Measurements from ENCODE around the gene SLC4A7.

DNA sequence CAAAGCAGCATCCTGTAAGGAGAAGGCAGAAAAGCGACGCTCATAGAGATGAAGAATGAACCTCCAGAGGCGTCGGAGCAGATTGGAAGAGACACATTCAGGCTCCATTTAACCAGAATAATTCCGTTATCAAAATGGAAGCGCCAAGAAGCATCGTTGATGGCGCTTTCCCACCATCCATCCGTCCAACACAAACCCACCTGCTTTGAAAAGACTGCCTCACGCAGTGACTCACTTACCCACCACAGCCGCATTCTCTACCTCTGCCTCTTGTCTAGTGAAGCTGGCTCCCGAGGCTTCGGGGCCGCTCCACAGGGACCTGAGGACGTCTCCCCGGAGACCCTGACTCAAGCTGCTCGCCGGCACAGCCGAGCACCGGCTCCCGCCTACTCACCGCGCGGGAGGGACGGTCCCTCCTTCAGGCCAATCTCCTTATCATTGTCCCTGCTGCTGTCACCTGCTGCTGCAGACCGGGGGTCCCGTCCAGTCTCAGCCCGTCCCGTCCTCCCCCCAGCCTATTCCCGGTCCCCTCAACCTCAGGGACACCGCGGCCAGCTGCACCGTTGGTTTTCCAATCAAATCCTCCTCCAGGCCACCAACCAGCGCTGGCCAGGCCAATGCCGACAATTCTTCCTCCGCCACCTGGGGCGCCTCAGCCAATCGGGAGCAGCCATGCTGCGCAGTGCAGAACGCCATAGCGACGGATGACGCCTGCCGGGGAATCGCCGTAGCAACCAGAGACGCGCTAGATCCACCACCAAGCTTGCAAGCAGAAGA, 115.2 kb downstream of the SLC4A7 start, which contains the start of gene NEK10:
- TF ChIP-seq, protein P1, sequence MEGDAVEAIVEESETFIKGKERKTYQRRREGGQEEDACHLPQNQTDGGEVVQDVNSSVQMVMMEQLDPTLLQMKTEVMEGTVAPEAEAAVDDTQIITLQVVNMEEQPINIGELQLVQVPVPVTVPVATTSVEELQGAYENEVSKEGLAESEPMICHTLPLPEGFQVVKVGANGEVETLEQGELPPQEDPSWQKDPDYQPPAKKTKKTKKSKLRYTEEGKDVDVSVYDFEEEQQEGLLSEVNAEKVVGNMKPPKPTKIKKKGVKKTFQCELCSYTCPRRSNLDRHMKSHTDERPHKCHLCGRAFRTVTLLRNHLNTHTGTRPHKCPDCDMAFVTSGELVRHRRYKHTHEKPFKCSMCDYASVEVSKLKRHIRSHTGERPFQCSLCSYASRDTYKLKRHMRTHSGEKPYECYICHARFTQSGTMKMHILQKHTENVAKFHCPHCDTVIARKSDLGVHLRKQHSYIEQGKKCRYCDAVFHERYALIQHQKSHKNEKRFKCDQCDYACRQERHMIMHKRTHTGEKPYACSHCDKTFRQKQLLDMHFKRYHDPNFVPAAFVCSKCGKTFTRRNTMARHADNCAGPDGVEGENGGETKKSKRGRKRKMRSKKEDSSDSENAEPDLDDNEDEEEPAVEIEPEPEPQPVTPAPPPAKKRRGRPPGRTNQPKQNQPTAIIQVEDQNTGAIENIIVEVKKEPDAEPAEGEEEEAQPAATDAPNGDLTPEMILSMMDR (IDR thresholded peaks at IDR 0.05) = no peak
- TF ChIP-seq POLR2A (IDR thresholded peaks at IDR 0.05) = no peak

Data from lower leg skin (tissue), 3 donors.